ENCODE results near the gene TRPM4. TPM values are rescaled to one million over a fixed set of nuclear protein-coding genes. Genes with fewer than 3 reads are reported as not detected.
A peak's percentile ranks its signal among the peaks of the same experiment; 100 is the strongest.

The TRPM4 gene
- total and polyA plus RNA-seq, 2 of the 13 experiments (the other 11 are each of a cell fraction or from before 2014, with no cell fraction given), result 1.9 to 4.3 TPM

DNA sequence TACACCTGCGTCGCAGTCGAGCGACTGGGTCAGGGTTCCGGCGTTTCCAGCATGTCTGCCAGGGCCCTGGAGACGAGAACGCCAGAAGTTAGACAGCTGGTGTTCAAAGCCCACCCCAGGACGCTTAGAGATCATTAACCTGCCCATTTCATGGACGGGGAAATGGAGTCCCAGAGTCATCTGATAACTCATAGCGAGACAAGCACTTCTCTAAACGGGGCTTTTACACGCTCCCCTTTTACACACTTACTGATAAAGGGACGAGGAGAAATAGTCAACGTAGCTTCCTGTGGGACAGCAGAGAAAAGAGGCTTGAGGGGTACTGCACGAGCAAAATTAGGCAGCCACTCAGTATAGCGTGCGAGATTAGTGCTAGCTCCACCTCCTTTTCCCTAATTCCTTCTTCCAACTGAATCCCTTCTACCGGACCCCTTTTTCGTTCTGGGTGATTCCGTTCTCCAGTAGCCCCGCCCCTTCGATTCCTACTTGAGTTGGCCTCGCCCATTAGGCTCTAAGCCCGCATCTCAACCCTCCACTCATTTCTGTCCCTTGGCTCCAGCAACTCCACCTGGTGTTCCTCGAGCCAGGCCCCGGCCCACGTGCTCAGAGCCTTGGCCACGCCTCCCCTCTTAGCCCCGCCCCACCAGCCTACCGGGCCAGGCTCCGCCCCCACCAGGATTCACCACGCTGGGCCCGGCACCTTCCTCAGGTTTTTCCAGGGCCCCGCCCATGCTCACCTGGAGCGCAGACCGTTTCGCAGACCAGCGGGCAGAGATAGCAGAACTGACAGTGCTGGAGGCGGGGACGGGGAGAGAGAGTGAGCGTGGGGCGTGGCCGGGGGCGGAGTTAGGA lies 6.1 kb upstream of the TRPM4 start (continued):
- TF ChIP-seq, protein P1, sequence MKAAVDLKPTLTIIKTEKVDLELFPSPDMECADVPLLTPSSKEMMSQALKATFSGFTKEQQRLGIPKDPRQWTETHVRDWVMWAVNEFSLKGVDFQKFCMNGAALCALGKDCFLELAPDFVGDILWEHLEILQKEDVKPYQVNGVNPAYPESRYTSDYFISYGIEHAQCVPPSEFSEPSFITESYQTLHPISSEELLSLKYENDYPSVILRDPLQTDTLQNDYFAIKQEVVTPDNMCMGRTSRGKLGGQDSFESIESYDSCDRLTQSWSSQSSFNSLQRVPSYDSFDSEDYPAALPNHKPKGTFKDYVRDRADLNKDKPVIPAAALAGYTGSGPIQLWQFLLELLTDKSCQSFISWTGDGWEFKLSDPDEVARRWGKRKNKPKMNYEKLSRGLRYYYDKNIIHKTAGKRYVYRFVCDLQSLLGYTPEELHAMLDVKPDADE (CRISPR knock-in tag; IDR thresholded peaks at IDR 0.05), result no peak
- TF ChIP-seq THAP11 (CRISPR knock-in tag; IDR thresholded peaks at IDR 0.05) (no peak), ZNF121 (CRISPR knock-in tag; IDR thresholded peaks at IDR 0.05) (no peak), ZNF446 (CRISPR knock-in tag; IDR thresholded peaks at IDR 0.05) (no peak), BRCA1 (CRISPR knock-in tag; IDR thresholded peaks at IDR 0.05) (no peak), ELF1 (CRISPR knock-in tag; IDR thresholded peaks at IDR 0.05) (peak; percentile 38), CCAR2 (optimal IDR thresholded peaks at IDR 0.05; ENCODE audit: low read depth, low read length) (no peak), TMF1 (CRISPR knock-in tag; IDR thresholded peaks at IDR 0.05; ENCODE audit: low read depth) (no peak), FOXP1 (IDR thresholded peaks at IDR 0.05) (no peak), FOXP1 (CRISPR knock-in tag; IDR thresholded peaks at IDR 0.05) (no peak)
- TF ChIP-seq, protein P2, sequence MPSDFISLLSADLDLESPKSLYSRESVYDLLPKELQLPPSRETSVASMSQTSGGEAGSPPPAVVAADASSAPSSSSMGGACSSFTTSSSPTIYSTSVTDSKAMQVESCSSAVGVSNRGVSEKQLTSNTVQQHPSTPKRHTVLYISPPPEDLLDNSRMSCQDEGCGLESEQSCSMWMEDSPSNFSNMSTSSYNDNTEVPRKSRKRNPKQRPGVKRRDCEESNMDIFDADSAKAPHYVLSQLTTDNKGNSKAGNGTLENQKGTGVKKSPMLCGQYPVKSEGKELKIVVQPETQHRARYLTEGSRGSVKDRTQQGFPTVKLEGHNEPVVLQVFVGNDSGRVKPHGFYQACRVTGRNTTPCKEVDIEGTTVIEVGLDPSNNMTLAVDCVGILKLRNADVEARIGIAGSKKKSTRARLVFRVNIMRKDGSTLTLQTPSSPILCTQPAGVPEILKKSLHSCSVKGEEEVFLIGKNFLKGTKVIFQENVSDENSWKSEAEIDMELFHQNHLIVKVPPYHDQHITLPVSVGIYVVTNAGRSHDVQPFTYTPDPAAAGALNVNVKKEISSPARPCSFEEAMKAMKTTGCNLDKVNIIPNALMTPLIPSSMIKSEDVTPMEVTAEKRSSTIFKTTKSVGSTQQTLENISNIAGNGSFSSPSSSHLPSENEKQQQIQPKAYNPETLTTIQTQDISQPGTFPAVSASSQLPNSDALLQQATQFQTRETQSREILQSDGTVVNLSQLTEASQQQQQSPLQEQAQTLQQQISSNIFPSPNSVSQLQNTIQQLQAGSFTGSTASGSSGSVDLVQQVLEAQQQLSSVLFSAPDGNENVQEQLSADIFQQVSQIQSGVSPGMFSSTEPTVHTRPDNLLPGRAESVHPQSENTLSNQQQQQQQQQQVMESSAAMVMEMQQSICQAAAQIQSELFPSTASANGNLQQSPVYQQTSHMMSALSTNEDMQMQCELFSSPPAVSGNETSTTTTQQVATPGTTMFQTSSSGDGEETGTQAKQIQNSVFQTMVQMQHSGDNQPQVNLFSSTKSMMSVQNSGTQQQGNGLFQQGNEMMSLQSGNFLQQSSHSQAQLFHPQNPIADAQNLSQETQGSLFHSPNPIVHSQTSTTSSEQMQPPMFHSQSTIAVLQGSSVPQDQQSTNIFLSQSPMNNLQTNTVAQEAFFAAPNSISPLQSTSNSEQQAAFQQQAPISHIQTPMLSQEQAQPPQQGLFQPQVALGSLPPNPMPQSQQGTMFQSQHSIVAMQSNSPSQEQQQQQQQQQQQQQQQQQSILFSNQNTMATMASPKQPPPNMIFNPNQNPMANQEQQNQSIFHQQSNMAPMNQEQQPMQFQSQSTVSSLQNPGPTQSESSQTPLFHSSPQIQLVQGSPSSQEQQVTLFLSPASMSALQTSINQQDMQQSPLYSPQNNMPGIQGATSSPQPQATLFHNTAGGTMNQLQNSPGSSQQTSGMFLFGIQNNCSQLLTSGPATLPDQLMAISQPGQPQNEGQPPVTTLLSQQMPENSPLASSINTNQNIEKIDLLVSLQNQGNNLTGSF (CRISPR knock-in tag; IDR thresholded peaks at IDR 0.05), result no peak
- TF ChIP-seq, protein P3, sequence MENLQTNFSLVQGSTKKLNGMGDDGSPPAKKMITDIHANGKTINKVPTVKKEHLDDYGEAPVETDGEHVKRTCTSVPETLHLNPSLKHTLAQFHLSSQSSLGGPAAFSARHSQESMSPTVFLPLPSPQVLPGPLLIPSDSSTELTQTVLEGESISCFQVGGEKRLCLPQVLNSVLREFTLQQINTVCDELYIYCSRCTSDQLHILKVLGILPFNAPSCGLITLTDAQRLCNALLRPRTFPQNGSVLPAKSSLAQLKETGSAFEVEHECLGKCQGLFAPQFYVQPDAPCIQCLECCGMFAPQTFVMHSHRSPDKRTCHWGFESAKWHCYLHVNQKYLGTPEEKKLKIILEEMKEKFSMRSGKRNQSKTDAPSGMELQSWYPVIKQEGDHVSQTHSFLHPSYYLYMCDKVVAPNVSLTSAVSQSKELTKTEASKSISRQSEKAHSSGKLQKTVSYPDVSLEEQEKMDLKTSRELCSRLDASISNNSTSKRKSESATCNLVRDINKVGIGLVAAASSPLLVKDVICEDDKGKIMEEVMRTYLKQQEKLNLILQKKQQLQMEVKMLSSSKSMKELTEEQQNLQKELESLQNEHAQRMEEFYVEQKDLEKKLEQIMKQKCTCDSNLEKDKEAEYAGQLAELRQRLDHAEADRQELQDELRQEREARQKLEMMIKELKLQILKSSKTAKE (CRISPR knock-in tag; IDR thresholded peaks at IDR 0.05; ENCODE audit: borderline replicate concordance), result no peak
- TF ChIP-seq, protein P4, sequence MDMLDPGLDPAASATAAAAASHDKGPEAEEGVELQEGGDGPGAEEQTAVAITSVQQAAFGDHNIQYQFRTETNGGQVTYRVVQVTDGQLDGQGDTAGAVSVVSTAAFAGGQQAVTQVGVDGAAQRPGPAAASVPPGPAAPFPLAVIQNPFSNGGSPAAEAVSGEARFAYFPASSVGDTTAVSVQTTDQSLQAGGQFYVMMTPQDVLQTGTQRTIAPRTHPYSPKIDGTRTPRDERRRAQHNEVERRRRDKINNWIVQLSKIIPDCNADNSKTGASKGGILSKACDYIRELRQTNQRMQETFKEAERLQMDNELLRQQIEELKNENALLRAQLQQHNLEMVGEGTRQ (IDR thresholded peaks at IDR 0.05; ENCODE audit: low read depth, low read length), result no peak
- TF ChIP-seq, protein P4 (CRISPR knock-in tag; IDR thresholded peaks at IDR 0.05; ENCODE audit: borderline replicate concordance), result peak; percentile 32; the same call in 1 of the 2 replicates
- TF ChIP-seq, protein P5, sequence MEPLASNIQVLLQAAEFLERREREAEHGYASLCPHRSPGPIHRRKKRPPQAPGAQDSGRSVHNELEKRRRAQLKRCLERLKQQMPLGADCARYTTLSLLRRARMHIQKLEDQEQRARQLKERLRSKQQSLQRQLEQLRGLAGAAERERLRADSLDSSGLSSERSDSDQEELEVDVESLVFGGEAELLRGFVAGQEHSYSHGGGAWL (CRISPR knock-in tag; IDR thresholded peaks at IDR 0.05), result no peak

Measured in HepG2 (cell line).